ENCODE data around the gene PHAF1.

- TF ChIP-seq CTCF (IDR thresholded peaks at IDR 0.05): no peak
- no peak for TF ChIP-seq REST (IDR thresholded peaks at IDR 0.05; ENCODE audit: insufficient read depth in 1 of 2, low read depth in 2 of 2, low read length in 1 of 2)
- no peak for TF ChIP-seq TCF7L2 (IDR thresholded peaks at IDR 0.05; ENCODE audit: low read depth, low read length)
Observed at GRCh38 chr16:67166598-67167168, 56.9 kb downstream of the PHAF1 start.

All from Panc1 (cell line).